IMR-90 (cell line): Measurements from ENCODE around the gene ERLIN1. TPM values are rescaled to one million over a fixed set of nuclear protein-coding genes. Genes with fewer than 3 reads are reported as not detected.

Experiments
- ATAC-seq: fragments of 200-7000 bp; cut with Tn5 transposase; 2 replicates; pipeline ENCODE4 v1.9.1; 2020; ENCODE audit warnings: low read depth, mild to moderate bottlenecking, moderate library complexity
- BruUV-seq: library from RNA; stranded (reverse); fragments of 400-500 nt; replicated peaks from 2 replicates; lab custom pipeline; 2021; lab: Mats Ljungman, UMichigan
- CTCF ChIA-PET: fragments of 300-600 bp; formaldehyde crosslinking; extraction: SDS; loops from one replicate; lab custom pipeline; 2021; ENCODE audit warnings: antibody characterized with exemption; lab: Yijun Ruan, JAX
- POLR2A ChIA-PET: fragments of 300-600 bp; sonication (Branson Sonifier 250); formaldehyde crosslinking; loops from one replicate; lab custom pipeline; 2022; ENCODE audit warnings: antibody characterized with exemption; ENCODE audit not compliant: unreplicated experiment; lab: Charles Lee
- DNase-seq: peaks from one replicate; pipeline ENCODE4 v3.0.0; 2013
- H2AFZ ChIP-seq: replicated peaks from 2 replicates; pipeline ENCODE3; 2013; ENCODE audit warnings: low read length, mild to moderate bottlenecking; ENCODE audit not compliant: poor library complexity
- H2AK5ac ChIP-seq: 2 replicates; pipeline ENCODE4 v1.6.1; 2013; ENCODE audit warnings: low read depth, low read length, inconsistent platforms
- H2AK9ac ChIP-seq: replicated peaks from 2 replicates; pipeline ENCODE3; 2013; ENCODE audit warnings: mild to moderate bottlenecking, low read depth, low read length, moderate library complexity; ENCODE audit not compliant: poor library complexity
- H2BK120ac ChIP-seq: 2 replicates; pipeline ENCODE4 v1.6.1; 2013; ENCODE audit warnings: low read depth, low read length, inconsistent platforms
- H2BK15ac ChIP-seq: 3 replicates; pipeline ENCODE4 v1.6.1; 2013; ENCODE audit warnings: low read depth, low read length, inconsistent platforms
- H2BK20ac ChIP-seq: 2 replicates; pipeline ENCODE4 v1.6.1; 2013; ENCODE audit warnings: low read depth, mild to moderate bottlenecking, inconsistent platforms, low read length, moderate library complexity
- H2BK5ac ChIP-seq: 2 replicates; pipeline ENCODE4 v1.6.1; 2013; ENCODE audit warnings: mild to moderate bottlenecking, low read depth, low read length, inconsistent platforms; ENCODE audit not compliant: poor library complexity, severe bottlenecking
- H3K14ac ChIP-seq: replicated peaks from 2 replicates; pipeline ENCODE4 v1.6.1; 2013; ENCODE audit warnings: low read depth, low read length, inconsistent platforms
- H3K18ac ChIP-seq: 2 replicates; pipeline ENCODE4 v1.6.1; 2013; ENCODE audit warnings: low read depth, low read length, control low read depth
- H3K23ac ChIP-seq: 2 replicates; pipeline ENCODE4 v1.6.1; 2013; ENCODE audit warnings: low read depth, low read length, inconsistent platforms
- H3K27ac ChIP-seq: 2 replicates; pipeline ENCODE4 v1.5.1; 2013; ENCODE audit warnings: mild to moderate bottlenecking, control low read depth, low read length; ENCODE audit not compliant: insufficient read depth
- H3K27me3 ChIP-seq: 2 replicates; pipeline ENCODE4 v1.6.1; 2013; ENCODE audit warnings: low read length; ENCODE audit not compliant: control insufficient read depth, insufficient read depth
- H3K36me3 ChIP-seq: 2 replicates; pipeline ENCODE4 v1.6.1; 2013; ENCODE audit warnings: low read length, mixed read lengths; ENCODE audit not compliant: control insufficient read depth, insufficient read depth
- H3K4ac ChIP-seq: 2 replicates; pipeline ENCODE4 v1.6.1; 2013; ENCODE audit warnings: low read depth, low read length, inconsistent platforms
- H3K4me1 ChIP-seq: 2 replicates; pipeline ENCODE4 v1.6.1; 2013; ENCODE audit warnings: low read length, mixed read lengths; ENCODE audit not compliant: control insufficient read depth, insufficient read depth
- H3K4me2 ChIP-seq: 2 replicates; pipeline ENCODE4 v1.6.1; 2013; ENCODE audit warnings: low read depth, mild to moderate bottlenecking, control low read depth, low read length, moderate library complexity
- H3K4me3 ChIP-seq: 2 replicates; pipeline ENCODE4 v1.5.1; 2013; ENCODE audit warnings: low read depth, mild to moderate bottlenecking, control low read depth, low read length, moderate library complexity; ENCODE audit not compliant: insufficient read depth
- H3K56ac ChIP-seq: 2 replicates; pipeline ENCODE4 v1.6.1; 2013; ENCODE audit warnings: low read length, inconsistent platforms; ENCODE audit not compliant: insufficient read depth; ENCODE audit errors: extremely low read depth
- H3K79me1 ChIP-seq, 2 experiments: 2 replicates each; pipeline ENCODE4 v1.6.1; 2013; ENCODE audit warnings: low read length in 2 of 2, inconsistent platforms in 1 of 2, low read depth in 1 of 2
- H3K9ac ChIP-seq: 2 replicates; pipeline ENCODE4 v1.6.1; 2013; ENCODE audit warnings: low read depth, low read length, control low read depth
- H3K9me1 ChIP-seq: 2 replicates; pipeline ENCODE4 v1.6.1; 2013; ENCODE audit warnings: low read length, inconsistent platforms; ENCODE audit not compliant: insufficient read depth
- H3K9me3 ChIP-seq: 2 replicates; pipeline ENCODE4 v1.6.1; 2013; ENCODE audit warnings: low read length; ENCODE audit not compliant: control insufficient read depth, insufficient read depth
- H4K20me1 ChIP-seq: 2 replicates; pipeline ENCODE4 v1.6.1; 2013; ENCODE audit warnings: low read length, inconsistent platforms; ENCODE audit not compliant: insufficient read depth
- H4K5ac ChIP-seq: 2 replicates; pipeline ENCODE4 v1.6.1; 2013; ENCODE audit warnings: mild to moderate bottlenecking, low read depth, low read length, control low read depth
- H4K8ac ChIP-seq, 2 experiments: 2 replicates each; pipeline ENCODE4 v1.6.1; 2013; ENCODE audit warnings: low read depth in 2 of 2, low read length in 2 of 2, control low read depth in 1 of 2, inconsistent platforms in 1 of 2
- H4K91ac ChIP-seq: 2 replicates; pipeline ENCODE4 v1.6.1; 2013; ENCODE audit warnings: low read depth, low read length, inconsistent platforms; ENCODE audit not compliant: insufficient read depth
- BHLHE40 ChIP-seq: fragments of 150-350 bp; IDR thresholded peaks from 2 replicates; pipeline ENCODE4 v1.6.1; 2016; ENCODE audit warnings: mild to moderate bottlenecking, low read depth, low read length
- CEBPB ChIP-seq: IDR thresholded peaks from 2 replicates; pipeline ENCODE4 v1.6.1; 2012; ENCODE audit warnings: low read depth, low read length, improper control_type of control experiment
- CHD1 ChIP-seq: IDR thresholded peaks from 2 replicates; pipeline ENCODE4 v1.6.1; 2012; ENCODE audit warnings: low read depth, low read length, improper control_type of control experiment
- CTCF ChIP-seq: conservative IDR thresholded peaks from 2 replicates; pipeline ENCODE4 v1.5.1; 2012; ENCODE audit warnings: mild to moderate bottlenecking, low read depth, low read length, improper control_type of control experiment
- ELK1 ChIP-seq: fragments of 150-350 bp; IDR thresholded peaks from 2 replicates; pipeline ENCODE4 v1.6.1; 2016; ENCODE audit warnings: low read depth, mild to moderate bottlenecking, low read length, moderate library complexity, borderline replicate concordance
- FOS ChIP-seq: fragments of 150-350 bp; IDR thresholded peaks from 2 replicates; pipeline ENCODE4 v1.6.1; 2016; ENCODE audit warnings: low read depth, low read length
- MAFK ChIP-seq: IDR thresholded peaks from 2 replicates; pipeline ENCODE4 v1.6.1; 2012; ENCODE audit warnings: low read depth, low read length, improper control_type of control experiment
- MAZ ChIP-seq: IDR thresholded peaks from 2 replicates; pipeline ENCODE4 v1.6.1; 2012; ENCODE audit warnings: low read depth, mild to moderate bottlenecking, low read length, improper control_type of control experiment, moderate library complexity, borderline replicate concordance
- MXI1 ChIP-seq: IDR thresholded peaks from 2 replicates; pipeline ENCODE4 v1.6.1; 2012; ENCODE audit warnings: low read depth, mild to moderate bottlenecking, low read length, moderate library complexity, borderline replicate concordance
- NFE2L2 ChIP-seq: fragments of 150-350 bp; IDR thresholded peaks from 2 replicates; pipeline ENCODE4 v1.6.1; 2016; ENCODE audit warnings: low read depth, mild to moderate bottlenecking, low read length
- POLR2A ChIP-seq: IDR thresholded peaks from 2 replicates; pipeline ENCODE4 v1.6.1; 2012; ENCODE audit warnings: mild to moderate bottlenecking, low read depth, low read length
- RAD21 ChIP-seq: IDR thresholded peaks from 2 replicates; pipeline ENCODE4 v1.6.1; 2012; ENCODE audit warnings: low read length, improper control_type of control experiment
- RCOR1 ChIP-seq: IDR thresholded peaks from 2 replicates; pipeline ENCODE4 v1.6.1; 2012; ENCODE audit warnings: mild to moderate bottlenecking, low read length, improper control_type of control experiment; ENCODE audit not compliant: insufficient replicate concordance
- RFX5 ChIP-seq: IDR thresholded peaks from 2 replicates; pipeline ENCODE4 v1.8.0; 2012; ENCODE audit warnings: low read depth, mild to moderate bottlenecking, low read length, moderate library complexity
- SMC3 ChIP-seq: fragments of 150-350 bp; IDR thresholded peaks from 2 replicates; pipeline ENCODE4 v1.6.1; 2016; ENCODE audit warnings: low read depth, mild to moderate bottlenecking, antibody characterized with exemption, low read length, moderate library complexity
- USF2 ChIP-seq: fragments of 150-350 bp; IDR thresholded peaks from 2 replicates; pipeline ENCODE4 v1.6.1; 2017; ENCODE audit warnings: mild to moderate bottlenecking, antibody characterized with exemption, low read length, low read depth
- WGBS, 2 experiments: methylation state at CpG; one replicate each; pipeline versions ENCODE4 v1.1.5 to v1.1.7; 2013; ENCODE audit warnings: missing lambda C conversion rate in 2 of 2; ENCODE audit not compliant: insufficient read length in 1 of 2; ENCODE audit errors: extremely low coverage in 2 of 2; 5-methylcytosine and 5-hydroxymethylcytosine counted together
- dilution Hi-C: fragments of 300-500 bp; cut with HindIII; formaldehyde crosslinking; loops from one replicate; pipeline ENCODE4 v1.14.3; 2018; ENCODE audit warnings: low sequenced_read_pairs; ENCODE audit not compliant: unreplicated experiment
- in situ Hi-C: fragments of 300-500 bp; cut with MboI; formaldehyde crosslinking; loops from 3 replicates; pipeline ENCODE4 v1.14.3; 2019; ENCODE audit warnings: low sequenced_read_pairs, inconsistent platforms, mixed read lengths
- intact Hi-C: fragments of 100-400 bp; cut with micrococcal nuclease; formaldehyde crosslinking; loops from 2 replicates; pipeline ENCODE4 v1.10.0; 2022
- polyA plus RNA-seq, 3 experiments: library from polyadenylated mRNA; depleted of rRNA; stranded (reverse); fragments of >200 nt; gene quantifications; 2 replicates each; pipeline ENCODE4 v1.2.3, GENCODE V29; 2012; ENCODE audit warnings: low replicate concordance in 1 of 3
- total RNA-seq: library from RNA; depleted of rRNA; stranded (reverse); fragments of >200 nt; gene quantifications from 2 replicates; pipeline ENCODE4 v1.2.3, GENCODE V29; 2012

Gene ERLIN1
- total and polyA plus RNA-seq, 2 of the 4 experiments (the other 2 are of a cell fraction) = 31.5 to 33.9 TPM

GRCh38 chr10:100120550-100120949, 65.3 kb downstream of the ERLIN1 start:
- in situ Hi-C loops (no loop called here), intact Hi-C loops (no loop called here)

More at GRCh38 chr10:100120550-100120949, 65.3 kb downstream of the ERLIN1 start:
- Histone ChIP-seq H3K9me1 (no peaks in the 10 kb centered on the region), H3K4me3 (no peak overlapping the region), H3K36me3 (no peaks in the 10 kb centered on the region), H3K4ac (no peak overlapping the region), H4K20me1 (no peaks in the 10 kb centered on the region), H3K18ac (no peak overlapping the region), H3K27ac (no peak overlapping the region), H3K56ac (no peak overlapping the region), H2AK5ac (no peak overlapping the region), H2BK20ac (no peak overlapping the region), H3K4me2 (no peak overlapping the region), H2AK9ac (no peak overlapping the region), H3K79me1 (no peaks in the 10 kb centered on the region), H4K5ac (no peak overlapping the region), H3K9ac (no peak overlapping the region), H4K91ac (no peak overlapping the region), H3K14ac (no peak overlapping the region), H2BK120ac (no peak overlapping the region), H2BK5ac (no peak overlapping the region), H3K27me3 (peaks cover 22% of the 10 kb centered on the region), H2BK15ac (no peak overlapping the region), H4K8ac (no peak overlapping the region), H2AFZ (no peak overlapping the region), H3K23ac (no peak overlapping the region), H3K4me1 (no peaks in the 10 kb centered on the region), H3K9me3 (no peaks in the 10 kb centered on the region)
- TF ChIP-seq SMC3 (no peak), BHLHE40 (no peak), RFX5 (no peak), MAZ (no peak), NFE2L2 (no peak), USF2 (no peak), ELK1 (no peak), RAD21 (no peak), MXI1 (no peak), POLR2A (no peak), FOS (no peak), CTCF (no peak), CEBPB (no peak), RCOR1 (no peak), CHD1 (no peak), MAFK (no peak)
- no TSS peak for BruUV-seq
- CTCF ChIA-PET = no interaction called here
- no CpG with 5 or more reads among the region's 2 CpGs for WGBS, 2 experiments
- dilution Hi-C loops = no loop called here
- no peak for DNase-seq
- ATAC-seq = no peak
- POLR2A ChIA-PET = no interaction called here
